Measurements from ENCODE around the gene FLNC. TPM values are rescaled to one million over a fixed set of nuclear protein-coding genes. Genes with fewer than 3 reads are reported as not detected.

FLNC gene
- total RNA-seq, 1 donor from 2014 or later: 6.7 TPM

GRCh38 chr7:128862571-128863432 lies 32.6 kb downstream of the FLNC start, which contains the start of gene ATP6V1F:
ATP6V1F (plus strand) TSS chr7:128862856; CDS start chr7:128862905, 49 bp downstream.
- no peak within 1 kb of the TSS for H3K27ac ChIP-seq
- H2AFZ ChIP-seq (replicated peaks): peak within 1 kb of the TSS; percentile 80
- Mint-ChIP-seq H3K4me3 (peak within 1 kb of the TSS; percentile 100), H3K27me3 (ENCODE audit: insufficient read depth, low read depth) (peaks cover 14% of the 10 kb centered on the region), H3K36me3 (peaks cover 8% of the 10 kb centered on the region), H3K27ac (peak within 1 kb of the TSS; percentile 92), H3K4me1 (peaks cover 25% of the 10 kb centered on the region), H3K9me3 (no peaks in the 10 kb centered on the region)
- peak within 1 kb of the TSS; percentile 80 for H3K4me3 ChIP-seq
- H3K4me1 ChIP-seq: peaks cover 5% of the 10 kb centered on the region
- peaks cover 12% of the 10 kb centered on the region for H3K27me3 ChIP-seq
- H3K9me3 ChIP-seq (ENCODE audit: low read depth): no peaks in the 10 kb centered on the region
- H3K36me3 ChIP-seq: no peaks in the 10 kb centered on the region
- peaks cover 16% of the 10 kb centered on the region for H4K20me1 ChIP-seq (ENCODE audit: low read depth)
- peak within 1 kb of the TSS; percentile 40 for H3K9ac ChIP-seq
- TF ChIP-seq EZH2phosphoT487 (IDR thresholded peaks at IDR 0.05) (no peak), EZH2 (IDR thresholded peaks at IDR 0.05) (no peak), CTCF (IDR thresholded peaks at IDR 0.05) (no peak)
- H3K79me2 ChIP-seq (ENCODE audit: low read depth): peaks cover 14% of the 10 kb centered on the region
- DNase-seq (ENCODE audit: low spot score): peak; percentile 97
- H3F3A ChIP-seq (ENCODE audit: low read depth): peaks cover 4% of the 10 kb centered on the region
- H3K4me2 ChIP-seq: peak within 1 kb of the TSS; percentile 92

GRCh38 chr7:128863433-128863989 lies 33.3 kb downstream of the FLNC start:
- Mint-ChIP-seq H3K4me3 (peak overlapping the region; percentile 100), H3K27me3 (ENCODE audit: insufficient read depth, low read depth) (peaks cover 18% of the 10 kb centered on the region), H3K36me3 (peaks cover 8% of the 10 kb centered on the region), H3K4me1 (peaks cover 32% of the 10 kb centered on the region), H3K27ac (no peak overlapping the region), H3K9me3 (no peaks in the 10 kb centered on the region)
- DNase-seq (ENCODE audit: low spot score): peak; percentile 83
- peak overlapping the region; percentile 80 for H3K4me3 ChIP-seq
- H3K4me2 ChIP-seq: peak overlapping the region; percentile 92
- peaks cover 14% of the 10 kb centered on the region for H3K79me2 ChIP-seq (ENCODE audit: low read depth)
- no peaks in the 10 kb centered on the region for H3K9me3 ChIP-seq (ENCODE audit: low read depth)
- no peak overlapping the region for H3K27ac ChIP-seq
- peaks cover 23% of the 10 kb centered on the region for H4K20me1 ChIP-seq (ENCODE audit: low read depth)
- peaks cover 19% of the 10 kb centered on the region for H3K27me3 ChIP-seq
- H3K4me1 ChIP-seq: peaks cover 7% of the 10 kb centered on the region
- peaks cover 11% of the 10 kb centered on the region for H3F3A ChIP-seq (ENCODE audit: low read depth)
- peak overlapping the region; percentile 80 for H2AFZ ChIP-seq (replicated peaks)
- no peaks in the 10 kb centered on the region for H3K36me3 ChIP-seq
- peak overlapping the region; percentile 40 for H3K9ac ChIP-seq
- TF ChIP-seq EZH2phosphoT487 (IDR thresholded peaks at IDR 0.05) (no peak), EZH2 (IDR thresholded peaks at IDR 0.05) (no peak), CTCF (IDR thresholded peaks at IDR 0.05) (peak; percentile 61)

GRCh38 chr7:128865303-128865702 lies 35.1 kb downstream of the FLNC start:
- Histone ChIP-seq H2AFZ (replicated peaks) (no peak overlapping the region), H3K79me2 (ENCODE audit: low read depth) (peaks cover 14% of the 10 kb centered on the region), H3K4me3 (no peak overlapping the region), H3K27me3 (peaks cover 37% of the 10 kb centered on the region), H3K9ac (no peak overlapping the region), H3K27ac (no peak overlapping the region), H4K20me1 (ENCODE audit: low read depth) (peaks cover 31% of the 10 kb centered on the region), H3K4me2 (no peak overlapping the region), H3K4me1 (peaks cover 16% of the 10 kb centered on the region), H3K36me3 (no peaks in the 10 kb centered on the region), H3K9me3 (ENCODE audit: low read depth) (no peaks in the 10 kb centered on the region), H3F3A (ENCODE audit: low read depth) (peaks cover 19% of the 10 kb centered on the region)
- H3K4me3 Mint-ChIP-seq: no peak overlapping the region
- peaks cover 8% of the 10 kb centered on the region for H3K36me3 Mint-ChIP-seq
- peaks cover 18% of the 10 kb centered on the region for H3K27me3 Mint-ChIP-seq (ENCODE audit: insufficient read depth, low read depth)
- DNase-seq (ENCODE audit: low spot score): no peak
- TF ChIP-seq EZH2phosphoT487 (IDR thresholded peaks at IDR 0.05) (no peak), EZH2 (IDR thresholded peaks at IDR 0.05) (no peak), CTCF (IDR thresholded peaks at IDR 0.05) (no peak)
- no peak overlapping the region for H3K27ac Mint-ChIP-seq
- H3K4me1 Mint-ChIP-seq: peaks cover 30% of the 10 kb centered on the region
- H3K9me3 Mint-ChIP-seq: no peaks in the 10 kb centered on the region
